Motor neuron (in vitro differentiated cells): ENCODE data around the gene SCT. TPM values are rescaled to one million over a fixed set of nuclear protein-coding genes. Genes with fewer than 3 reads are reported as not detected.

Source experiments
- ATAC-seq, 8 experiments: fragments of 200-7000 bp; cut with Tn5 transposase; replicated peaks in 6 of 8; 2 replicates each; pipeline ENCODE4 v1.8.0; 2021; ENCODE audit warnings: mild to moderate bottlenecking in 8 of 8, moderate library complexity in 8 of 8
- H3K27ac ChIP-seq, 2 donors: fragments of 250-450 bp; sonication (Bioruptor Pico); 2 replicates each; pipeline ENCODE4 v1.9.0; 2021; ENCODE audit warnings: antibody characterized with exemption in 2 of 2, mild to moderate bottlenecking in 2 of 2, moderate library complexity in 1 of 2
- H3K4me1 ChIP-seq, 2 donors: fragments of 250-450 bp; sonication (Bioruptor Pico); replicated peaks in 1 of 2; 2 replicates each; pipeline ENCODE4 v1.6.1; 2021; ENCODE audit warnings: antibody characterized with exemption in 2 of 2, mild to moderate bottlenecking in 2 of 2, moderate library complexity in 1 of 2
- H3K4me3 ChIP-seq, 5 donors: fragments of 250-450 bp; sonication (Bioruptor Pico); 2 replicates each; pipeline ENCODE4 v1.9.0; 2021; ENCODE audit warnings: antibody characterized with exemption in 5 of 5, mild to moderate bottlenecking in 5 of 5, moderate library complexity in 4 of 5
- WGBS, 10 experiments: fragments of 450-650 bp; shearing (Covaris generic); methylation state at CpG; one replicate each; pipeline ENCODE4 v1.0.0; 2022; 5-methylcytosine and 5-hydroxymethylcytosine counted together
- in situ Hi-C, 9 experiments: fragments of 400-800 bp; cut with MboI; loops; one replicate each; pipeline ENCODE4 v1.15.0; 2021; ENCODE audit warnings: low sequenced_read_pairs in 9 of 9, low pct_unique_long_range_greater_than_20kb in 2 of 9; ENCODE audit not compliant: unreplicated experiment in 9 of 9
- total RNA-seq, 8 experiments: library from RNA; unstranded; fragments of 300-600 nt; gene quantifications; 2 replicates each; pipeline versions ENCODE4 v1.2.3 to v1.2.4, GENCODE V29; 2022

SCT gene
- total RNA-seq, 8 experiments from 2014 or later, result not detected

- 84 to 94% (median 90%) methylated on average over 3 to 12 of the region's 21 CpGs; no CpG with 5 or more reads in 7 of the 10 experiments for WGBS, 10 experiments
- no peak for ATAC-seq
- Histone ChIP-seq H3K27ac (no peak overlapping the region), H3K4me1 (no peaks in the 10 kb centered on the region), H3K4me3 (no peak overlapping the region)
- in situ Hi-C loops, result no loop called here
Observed at GRCh38 chr11:593347-593746, 33.6 kb downstream of the SCT start.

DNA sequence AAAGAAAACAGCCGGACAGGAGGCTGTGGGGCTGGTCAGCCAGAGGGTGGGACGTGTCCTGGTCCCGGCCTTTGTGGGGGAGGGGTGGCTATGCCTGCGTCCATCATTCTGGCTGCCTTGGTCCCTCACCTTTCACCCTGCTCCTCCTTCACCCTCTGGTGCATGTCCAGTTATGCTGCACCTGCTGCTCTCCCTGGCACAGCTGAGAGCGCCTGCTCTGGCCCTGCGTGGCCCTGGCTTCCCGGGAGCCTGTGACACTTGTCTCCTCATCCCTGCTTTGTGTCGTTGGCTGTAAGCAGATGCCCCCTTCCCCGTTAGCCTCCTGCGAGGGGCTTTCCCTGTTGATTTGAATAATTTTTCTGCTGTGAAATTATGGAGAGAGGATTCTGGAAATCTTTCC, 34.1 kb downstream of the SCT start:
- WGBS, 10 experiments, result 53 to 94% (median 92%) methylated on average over 2 to 4 of the region's 10 CpGs; no CpG with 5 or more reads in 5 of the 10 experiments
- ATAC-seq, result no peak
- Histone ChIP-seq H3K4me1 (no peaks in the 10 kb centered on the region), H3K27ac (no peak overlapping the region), H3K4me3 (no peak overlapping the region)
- in situ Hi-C loops, result no loop called here

- no peak for ATAC-seq
- in situ Hi-C loops, result no loop called here
- Histone ChIP-seq H3K27ac (no peak overlapping the region), H3K4me3 (no peak overlapping the region), H3K4me1 (no peaks in the 10 kb centered on the region)
- WGBS, 10 experiments, result 87 to 100% (median 96%) methylated on average over 1 to 15 of the region's 22 CpGs; no CpG with 5 or more reads in 4 of the 10 experiments
Observed at GRCh38 chr11:592501-592900, 34.5 kb downstream of the SCT start.

- in situ Hi-C loops, result no loop called here
- ATAC-seq, result no peak
- Histone ChIP-seq H3K27ac (no peak overlapping the region), H3K4me3 (no peak overlapping the region), H3K4me1 (no peaks in the 10 kb centered on the region)
- WGBS, 10 experiments, result 40 to 100% (median 74%) methylated on average over 1 to 6 of the region's 11 CpGs; no CpG with 5 or more reads in 3 of the 10 experiments
Observed at GRCh38 chr11:590997-591396, 36.0 kb downstream of the SCT start.

- in situ Hi-C loops, result no loop called here
- ATAC-seq, result no peak
Observed at GRCh38 chr11:589798-590197, 37.2 kb downstream of the SCT start.

GRCh38 chr11:587978-588380, 39.0 kb downstream of the SCT start:
- Histone ChIP-seq H3K27ac (no peak overlapping the region), H3K4me3 (no peak overlapping the region), H3K4me1 (no peaks in the 10 kb centered on the region)
- in situ Hi-C loops, result no loop called here
- 82 to 98% (median 90%) methylated on average over 2 to 6 of the region's 6 CpGs; no CpG with 5 or more reads in 7 of the 10 experiments for WGBS, 10 experiments
- peak in 7 of 8 experiments; percentile 41 to 98 (median 95) for ATAC-seq

More at GRCh38 chr11:589798-590197, 37.2 kb downstream of the SCT start:
- 88 to 100% (median 96%) methylated on average over 2 to 20 of the region's 26 CpGs; no CpG with 5 or more reads in 3 of the 10 experiments for WGBS, 10 experiments
- H3K27ac ChIP-seq, result no peak overlapping the region
- H3K4me1 ChIP-seq, result no peaks in the 10 kb centered on the region
- H3K4me3 ChIP-seq, result no peak overlapping the region

GRCh38 chr11:587546-587945, 39.4 kb downstream of the SCT start:
- 69 to 100% (median 85%) methylated on average over 1 to 5 of the region's 8 CpGs; no CpG with 5 or more reads in 4 of the 10 experiments for WGBS, 10 experiments
- Histone ChIP-seq H3K27ac (peak overlapping the region in 1 of 2 donors; percentile 17), H3K4me1 (no peaks in the 10 kb centered on the region), H3K4me3 (no peak overlapping the region)
- in situ Hi-C loops, result no loop called here
- peak in 5 of 8 experiments; percentile 13 to 20 (median 16) for ATAC-seq

GRCh38 chr11:586376-587316, 40.3 kb downstream of the SCT start:
- no peak for ATAC-seq
- in situ Hi-C loops, result no loop called here
- Histone ChIP-seq H3K4me1 (no peaks in the 10 kb centered on the region), H3K4me3 (no peak overlapping the region), H3K27ac (no peak overlapping the region)
- WGBS, 10 experiments, result 73 to 100% (median 97%) methylated on average over 1 to 9 of the region's 32 CpGs; no CpG with 5 or more reads in 3 of the 10 experiments

DNA sequence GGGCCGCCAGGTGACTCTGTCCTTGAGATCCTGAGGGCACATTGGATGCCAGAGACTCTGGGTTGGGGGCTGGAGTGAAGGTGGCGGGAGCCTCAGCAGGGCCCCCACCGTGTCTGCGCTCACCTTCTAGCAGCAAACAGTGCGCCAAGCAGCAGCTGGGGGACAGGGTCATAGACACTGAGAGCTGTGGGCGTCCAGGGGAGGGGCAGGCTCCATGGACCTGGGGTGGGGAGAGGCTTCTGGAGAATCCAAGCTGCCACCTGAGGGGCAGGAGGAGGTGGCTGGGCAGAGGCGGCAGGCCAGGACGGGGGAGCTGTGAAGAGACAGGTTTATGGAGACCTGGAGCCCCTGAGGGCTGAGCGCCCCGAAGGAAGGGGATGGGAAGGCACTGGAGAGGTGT, 42.7 kb downstream of the SCT start:
- ATAC-seq, result no peak
- WGBS, 10 experiments, result 100% methylated on average over 1 to 4 of the region's 10 CpGs; no CpG with 5 or more reads in 8 of the 10 experiments
- Histone ChIP-seq H3K4me1 (peaks cover 0 to 7% of the 10 kb centered on the region in 2 donors), H3K4me3 (no peak overlapping the region), H3K27ac (no peak overlapping the region)
- in situ Hi-C loops, result no loop called here

DNA sequence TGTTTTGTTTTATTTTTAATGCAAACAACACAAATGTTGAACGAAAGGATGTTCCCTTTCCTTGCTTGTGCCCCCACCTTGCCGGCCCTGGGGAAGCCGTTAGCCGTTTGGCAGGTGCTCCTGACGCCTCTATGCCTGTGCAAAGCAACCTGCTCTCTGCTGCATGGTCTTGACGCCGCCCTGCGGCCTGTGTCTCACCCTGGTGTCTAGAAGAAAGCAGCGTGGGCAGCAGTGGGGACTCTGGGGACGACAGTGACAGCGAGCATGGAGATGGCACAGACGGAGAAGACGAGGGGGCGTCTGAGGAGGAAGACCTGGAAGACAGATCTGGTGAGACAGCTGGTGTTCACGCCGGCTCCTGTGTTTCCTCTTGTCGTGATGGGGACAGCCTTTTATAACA, 45.2 kb downstream of the SCT start:
- Histone ChIP-seq H3K4me1 (peaks cover 14 to 21% of the 10 kb centered on the region in 2 donors), H3K4me3 (no peak overlapping the region), H3K27ac (no peak overlapping the region)
- in situ Hi-C loops, result no loop called here
- WGBS, 10 experiments, result 83 to 100% (median 92%) methylated on average over 1 to 13 of the region's 17 CpGs; no CpG with 5 or more reads in 3 of the 10 experiments
- ATAC-seq, result no peak

DNA sequence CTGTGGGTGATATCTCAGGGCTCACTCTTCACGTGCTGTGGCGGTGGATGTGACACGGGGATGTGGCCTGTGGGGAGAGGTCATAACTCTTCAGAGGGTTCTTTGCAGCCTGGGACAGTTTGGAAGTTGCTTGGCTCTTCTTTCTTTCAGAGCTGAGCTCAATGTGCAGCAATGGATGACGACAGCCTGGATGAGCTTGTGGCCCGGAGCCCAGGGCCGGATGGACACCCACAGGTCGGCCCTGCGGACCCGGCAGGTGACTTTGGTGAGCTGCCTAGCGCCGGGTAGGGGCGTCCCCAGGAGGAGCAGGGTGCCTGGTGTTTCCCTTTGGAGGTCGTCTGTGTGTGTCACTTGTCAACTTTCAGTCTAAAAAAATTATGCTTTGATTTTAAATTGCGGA, 45.6 kb downstream of the SCT start:
- H3K27ac ChIP-seq, result no peak overlapping the region
- ATAC-seq, result no peak
- WGBS, 10 experiments, result 56 to 100% (median 85%) methylated on average over 2 to 7 of the region's 14 CpGs; no CpG with 5 or more reads in 5 of the 10 experiments
- in situ Hi-C loops, result no loop called here
- H3K4me3 ChIP-seq, result no peak overlapping the region
- H3K4me1 ChIP-seq, result peaks cover 14 to 21% of the 10 kb centered on the region in 2 donors

DNA sequence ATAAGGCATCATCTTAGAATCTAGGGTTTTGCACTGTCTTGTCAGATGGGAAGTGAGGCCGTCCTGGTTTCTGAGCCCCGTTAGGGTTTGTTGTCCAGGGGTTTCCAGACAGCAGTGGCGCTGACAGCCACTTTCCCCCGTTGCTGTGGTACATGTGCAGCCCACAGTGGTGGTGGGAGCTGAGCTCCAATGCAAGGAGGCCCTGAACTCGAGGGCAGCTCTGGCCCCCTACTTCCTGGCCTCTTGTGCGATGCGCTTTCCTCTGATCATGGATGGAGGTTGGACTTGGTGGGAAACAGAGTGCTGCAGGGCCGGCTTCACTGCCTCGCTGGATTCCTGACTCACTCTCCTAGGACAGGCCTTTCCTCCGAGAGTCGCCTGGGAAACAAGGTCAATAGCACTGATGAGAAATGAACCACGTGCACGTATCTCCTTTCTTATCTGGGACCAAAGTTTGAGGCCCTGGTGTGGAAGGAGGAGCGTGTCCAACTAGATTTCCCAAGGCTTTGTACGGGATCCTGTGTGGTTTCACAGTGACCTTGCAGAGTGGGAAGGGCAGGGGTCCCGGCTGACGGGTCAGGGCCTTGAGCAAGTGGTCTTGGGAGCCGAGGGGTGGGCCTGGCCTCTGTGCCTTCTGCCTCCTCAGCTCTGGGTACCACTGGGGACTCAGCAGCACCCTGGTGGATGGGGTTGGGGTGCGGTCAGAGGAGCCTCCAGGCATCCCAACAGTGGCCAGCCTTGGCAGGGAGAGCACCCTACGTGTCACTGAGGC, 47.0 kb downstream of the SCT start:
- no peak overlapping the region for H3K4me3 ChIP-seq
- 60 to 100% (median 79%) methylated on average over 1 to 11 of the region's 20 CpGs; no CpG with 5 or more reads in 4 of the 10 experiments for WGBS, 10 experiments

More for the DNA sequence above, 47.0 kb downstream of the SCT start:
- H3K27ac ChIP-seq, result no peak overlapping the region
- peaks cover 14 to 21% of the 10 kb centered on the region in 2 donors for H3K4me1 ChIP-seq
- in situ Hi-C loops, result no loop called here
- peak in 1 of 8 experiments; percentile 20 for ATAC-seq
